ENCODE measurements around the gene SH3YL1. TPM values are rescaled to one million over a fixed set of nuclear protein-coding genes. Genes with fewer than 3 reads are reported as not detected.
"Not testable (repeated sequence)": the region's sequence is repeated elsewhere in the genome, so short reads cannot be mapped to it uniquely, and the experiment has no call there.

The SH3YL1 gene
- total and polyA plus RNA-seq, 4 experiments from 2014 or later, result 38.0 to 71.4 (median 55.4) TPM

GRCh38 chr2:172120-172519 is 91.7 kb downstream of the SH3YL1 start:
- CTCF ChIA-PET (ENCODE audit: partially characterized antibody), result interaction anchor here (1.0 to 1.8 kb wide), 2 partner anchors 464 to 466 kb away, joined by 3 read pairs; no protein-coding TSS in a partner anchor
- DNase-seq, result peak in 1 of 5 donors; percentile 10
- H3K4me3 ChIP-seq (ENCODE audit: low read length in 2 of 2); H3K9me3 Mint-ChIP-seq; H3K4me3 Mint-ChIP-seq; H3K36me3 Mint-ChIP-seq; POLR2A ChIA-PET (ENCODE audit: partially characterized antibody); H3K36me3 ChIP-seq (ENCODE audit: insufficient read depth, low read length); H3K27ac Mint-ChIP-seq; H3K27me3 Mint-ChIP-seq; H3K9me3 ChIP-seq (ENCODE audit: control insufficient read depth in 1 of 2, low read length in 2 of 2); H3K27ac ChIP-seq (ENCODE audit: low read depth, low read length); H3K27me3 ChIP-seq (ENCODE audit: insufficient read depth, low read length): not testable (repeated sequence)
- peaks cover 20 to 27% (median 23%) of the 10 kb centered on the region in 4 donors for H3K4me1 Mint-ChIP-seq
- H3K4me1 ChIP-seq (ENCODE audit: insufficient read depth, low read length), result peaks cover 26% of the 10 kb centered on the region
- intact Hi-C loops (cut with micrococcal nuclease), result loop anchor here (1.0 kb wide), 2 partner anchors 118 to 464 kb away; no protein-coding TSS in a partner anchor

DNA sequence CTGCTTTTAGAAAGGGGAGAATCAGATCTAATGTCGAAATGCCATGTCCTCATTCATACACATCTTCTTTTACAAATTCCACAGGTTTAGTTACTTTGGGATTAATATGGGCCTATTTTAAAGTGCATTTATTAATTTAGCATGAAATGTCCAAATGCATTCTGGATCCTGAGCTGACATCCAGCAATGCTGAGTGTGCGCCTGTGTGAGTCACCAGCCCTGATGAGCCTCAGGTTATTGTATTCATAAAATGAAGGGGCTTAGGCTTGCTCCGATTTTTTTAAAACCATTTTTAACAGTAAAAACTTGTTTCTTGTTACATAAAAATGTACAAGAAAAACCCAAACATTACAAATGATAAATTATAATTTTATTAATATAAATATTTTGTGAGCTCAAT is 94.1 kb downstream of the SH3YL1 start:
- Histone ChIP-seq H3K36me3 (ENCODE audit: insufficient read depth, low read length) (no peaks in the 10 kb centered on the region), H3K27ac (ENCODE audit: low read depth, low read length) (no peak overlapping the region), H3K27me3 (ENCODE audit: insufficient read depth, low read length) (no peaks in the 10 kb centered on the region), H3K9me3 (ENCODE audit: control insufficient read depth in 1 of 2, low read length in 2 of 2) (no peaks in the 10 kb centered on the region), H3K4me3 (ENCODE audit: low read length in 2 of 2) (no peak overlapping the region), H3K4me1 (ENCODE audit: insufficient read depth, low read length) (peaks cover 4% of the 10 kb centered on the region)
- CTCF ChIA-PET (ENCODE audit: partially characterized antibody), result interaction anchor here (1.0 to 1.9 kb wide), 3 partner anchors 10 to 153 kb away, joined by 3 to 5 read pairs (median 4); no protein-coding TSS in a partner anchor
- H3K9me3 Mint-ChIP-seq, result no peaks in the 10 kb centered on the region
- POLR2A ChIA-PET (ENCODE audit: partially characterized antibody), result no interaction called here
- no peak overlapping the region for H3K4me3 Mint-ChIP-seq
- DNase-seq, result no peak
- H3K27me3 Mint-ChIP-seq, result peaks cover 3 to 5% of the 10 kb centered on the region in 2 donors
- H3K4me1 Mint-ChIP-seq, result peaks cover 0 to 4% (median 3%) of the 10 kb centered on the region in 4 donors
- intact Hi-C loops (cut with micrococcal nuclease), result no loop called here
- no peak overlapping the region for H3K27ac Mint-ChIP-seq
- H3K36me3 Mint-ChIP-seq, result peaks cover 0 to 3% of the 10 kb centered on the region in 2 donors

Other genes starting within 250 kb of the SH3YL1 start
- 1 to 10 TPM; 2.1 to 2.5 TPM for gene FAM110C, start 217.5 kb downstream of the SH3YL1 start, total RNA-seq
- under 1 TPM; 0.19 to 0.26 TPM for gene FAM110C, start 217.5 kb downstream of the SH3YL1 start, polyA plus RNA-seq
- 10 to 100 TPM; 90.1 to 91.6 TPM for gene ACP1, start 915 bp upstream of the SH3YL1 start, total RNA-seq
- 100 to 1,000 TPM; 147 to 215 TPM for gene ACP1, start 915 bp upstream of the SH3YL1 start, polyA plus RNA-seq
- gene ALKAL2, start 24.1 kb upstream of the SH3YL1 start, total RNA-seq, result not detected
- not detected for gene ALKAL2, start 24.1 kb upstream of the SH3YL1 start, polyA plus RNA-seq